ENCODE data around the gene GPR31.
"Not testable (repeated sequence)": the region's sequence is repeated elsewhere in the genome, so short reads cannot be mapped to it uniquely, and the experiment has no call there.

The GPR31 gene, protein sequence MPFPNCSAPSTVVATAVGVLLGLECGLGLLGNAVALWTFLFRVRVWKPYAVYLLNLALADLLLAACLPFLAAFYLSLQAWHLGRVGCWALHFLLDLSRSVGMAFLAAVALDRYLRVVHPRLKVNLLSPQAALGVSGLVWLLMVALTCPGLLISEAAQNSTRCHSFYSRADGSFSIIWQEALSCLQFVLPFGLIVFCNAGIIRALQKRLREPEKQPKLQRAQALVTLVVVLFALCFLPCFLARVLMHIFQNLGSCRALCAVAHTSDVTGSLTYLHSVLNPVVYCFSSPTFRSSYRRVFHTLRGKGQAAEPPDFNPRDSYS

DNA sequence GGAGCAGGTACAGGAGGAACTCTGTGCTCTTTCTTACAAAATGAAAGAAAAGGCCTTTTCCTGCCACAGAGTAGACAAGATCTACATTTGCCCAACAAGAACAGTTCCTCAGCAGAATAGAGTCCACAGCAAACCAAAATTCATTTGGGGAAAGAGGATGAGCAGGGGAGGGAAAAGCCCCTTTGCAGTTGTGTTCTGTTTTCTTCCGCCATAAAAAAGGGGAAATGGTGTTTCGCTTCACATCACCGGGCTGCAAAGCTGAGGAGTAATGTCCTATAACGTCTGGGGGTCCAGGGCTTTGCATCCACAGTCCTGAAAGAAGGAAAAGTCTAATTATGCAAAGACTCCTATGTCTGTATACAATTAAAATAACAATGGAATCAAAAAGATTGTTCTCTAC is at the start of gene GPR31:
TSS of gene GPR31 (minus strand) at position 118 of the 400 bp plus-strand sequence. CDS start 149 bp downstream, outside the sequence.
- TF ChIP-seq MYC (IDR thresholded peaks at IDR 0.05; ENCODE audit: low read depth, low read length) (no peak), POLR2A (IDR thresholded peaks at IDR 0.05; ENCODE audit: extremely low read depth, insufficient read length) (no peak)
- TF ChIP-seq, protein P1, sequence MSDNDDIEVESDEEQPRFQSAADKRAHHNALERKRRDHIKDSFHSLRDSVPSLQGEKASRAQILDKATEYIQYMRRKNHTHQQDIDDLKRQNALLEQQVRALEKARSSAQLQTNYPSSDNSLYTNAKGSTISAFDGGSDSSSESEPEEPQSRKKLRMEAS (IDR thresholded peaks at IDR 0.05; ENCODE audit: low read depth, low read length) = no peak
- TF ChIP-seq, protein P2, sequence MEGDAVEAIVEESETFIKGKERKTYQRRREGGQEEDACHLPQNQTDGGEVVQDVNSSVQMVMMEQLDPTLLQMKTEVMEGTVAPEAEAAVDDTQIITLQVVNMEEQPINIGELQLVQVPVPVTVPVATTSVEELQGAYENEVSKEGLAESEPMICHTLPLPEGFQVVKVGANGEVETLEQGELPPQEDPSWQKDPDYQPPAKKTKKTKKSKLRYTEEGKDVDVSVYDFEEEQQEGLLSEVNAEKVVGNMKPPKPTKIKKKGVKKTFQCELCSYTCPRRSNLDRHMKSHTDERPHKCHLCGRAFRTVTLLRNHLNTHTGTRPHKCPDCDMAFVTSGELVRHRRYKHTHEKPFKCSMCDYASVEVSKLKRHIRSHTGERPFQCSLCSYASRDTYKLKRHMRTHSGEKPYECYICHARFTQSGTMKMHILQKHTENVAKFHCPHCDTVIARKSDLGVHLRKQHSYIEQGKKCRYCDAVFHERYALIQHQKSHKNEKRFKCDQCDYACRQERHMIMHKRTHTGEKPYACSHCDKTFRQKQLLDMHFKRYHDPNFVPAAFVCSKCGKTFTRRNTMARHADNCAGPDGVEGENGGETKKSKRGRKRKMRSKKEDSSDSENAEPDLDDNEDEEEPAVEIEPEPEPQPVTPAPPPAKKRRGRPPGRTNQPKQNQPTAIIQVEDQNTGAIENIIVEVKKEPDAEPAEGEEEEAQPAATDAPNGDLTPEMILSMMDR (IDR thresholded peaks at IDR 0.05; ENCODE audit: low read depth, low read length) = no peak
- no peak within 1 kb of the TSS for H3K4me3 ChIP-seq (ENCODE audit: low read depth, low read length)
- no peak for DNase-seq (ENCODE audit: low read depth)

DNA sequence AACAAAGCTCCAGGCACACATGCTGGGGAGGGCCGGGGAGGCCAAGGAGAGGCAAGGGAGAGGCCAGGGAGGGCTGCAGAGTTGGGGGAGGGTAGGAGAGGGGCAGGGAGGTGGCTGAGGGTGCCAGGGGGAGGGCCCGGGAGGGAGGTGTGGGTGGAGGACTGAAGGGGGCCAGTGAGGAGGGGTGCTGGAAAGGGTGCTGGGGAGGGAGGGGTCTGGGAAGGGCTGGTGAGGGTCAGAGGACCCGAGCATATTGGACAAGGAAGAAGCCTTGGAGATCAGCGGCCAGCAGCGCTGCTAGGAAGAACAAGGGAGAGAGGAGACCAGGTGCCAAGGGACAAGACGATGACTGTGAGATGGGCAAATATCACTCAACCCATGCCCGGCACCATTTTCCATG is 49.7 kb upstream of the GPR31 start:
- TF ChIP-seq, protein P1 (IDR thresholded peaks at IDR 0.05; ENCODE audit: low read depth, low read length) = no peak
- TF ChIP-seq, protein P2 (IDR thresholded peaks at IDR 0.05; ENCODE audit: low read depth, low read length) = no peak
- no peak for TF ChIP-seq POLR2A (IDR thresholded peaks at IDR 0.05; ENCODE audit: extremely low read depth, insufficient read length)
- no peak for DNase-seq (ENCODE audit: low read depth)
- H3K4me3 ChIP-seq (ENCODE audit: low read depth, low read length) = no peak overlapping the region

DNA sequence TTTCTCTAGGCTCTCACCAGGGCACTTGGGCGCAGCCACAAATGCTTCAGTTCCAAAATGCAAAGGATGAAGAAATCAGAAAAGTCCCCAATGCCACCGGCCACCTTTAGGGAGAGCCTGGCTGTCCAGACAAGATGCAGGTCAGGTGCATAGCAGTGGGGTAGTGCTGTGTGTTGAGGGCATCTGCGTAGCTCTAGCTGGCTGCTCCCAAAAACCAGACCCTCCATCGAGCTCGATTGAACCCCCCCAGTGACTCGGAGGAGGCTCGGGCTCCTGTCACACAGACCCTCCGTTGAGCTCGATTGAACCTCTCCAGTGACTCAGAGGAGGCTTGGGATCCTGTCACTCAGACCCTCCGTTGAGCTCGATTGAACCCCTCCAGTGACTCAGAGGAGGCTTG is 47.5 kb upstream of the GPR31 start:
- DNase-seq (ENCODE audit: low read depth) = not testable (repeated sequence)

DNA sequence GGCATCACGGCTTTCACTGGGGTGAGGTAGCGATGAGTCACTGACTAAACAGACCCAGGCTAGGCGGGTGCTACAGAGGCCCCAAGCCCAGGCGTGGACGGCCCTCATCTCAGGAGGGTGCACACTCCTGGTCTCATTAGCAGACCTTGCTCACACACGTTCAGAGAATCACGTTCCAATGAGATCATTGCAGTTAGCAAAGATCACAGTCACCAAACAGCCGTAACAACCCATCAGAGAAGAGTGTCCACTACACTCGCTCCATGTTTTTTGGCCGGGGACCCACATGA is 46.2 kb upstream of the GPR31 start:
- not testable (repeated sequence) for DNase-seq (ENCODE audit: low read depth); H3K4me3 ChIP-seq (ENCODE audit: low read depth, low read length)

More for the DNA sequence above, 47.5 kb upstream of the GPR31 start:
- H3K4me3 ChIP-seq (ENCODE audit: low read depth, low read length) = not testable (repeated sequence)

DNA sequence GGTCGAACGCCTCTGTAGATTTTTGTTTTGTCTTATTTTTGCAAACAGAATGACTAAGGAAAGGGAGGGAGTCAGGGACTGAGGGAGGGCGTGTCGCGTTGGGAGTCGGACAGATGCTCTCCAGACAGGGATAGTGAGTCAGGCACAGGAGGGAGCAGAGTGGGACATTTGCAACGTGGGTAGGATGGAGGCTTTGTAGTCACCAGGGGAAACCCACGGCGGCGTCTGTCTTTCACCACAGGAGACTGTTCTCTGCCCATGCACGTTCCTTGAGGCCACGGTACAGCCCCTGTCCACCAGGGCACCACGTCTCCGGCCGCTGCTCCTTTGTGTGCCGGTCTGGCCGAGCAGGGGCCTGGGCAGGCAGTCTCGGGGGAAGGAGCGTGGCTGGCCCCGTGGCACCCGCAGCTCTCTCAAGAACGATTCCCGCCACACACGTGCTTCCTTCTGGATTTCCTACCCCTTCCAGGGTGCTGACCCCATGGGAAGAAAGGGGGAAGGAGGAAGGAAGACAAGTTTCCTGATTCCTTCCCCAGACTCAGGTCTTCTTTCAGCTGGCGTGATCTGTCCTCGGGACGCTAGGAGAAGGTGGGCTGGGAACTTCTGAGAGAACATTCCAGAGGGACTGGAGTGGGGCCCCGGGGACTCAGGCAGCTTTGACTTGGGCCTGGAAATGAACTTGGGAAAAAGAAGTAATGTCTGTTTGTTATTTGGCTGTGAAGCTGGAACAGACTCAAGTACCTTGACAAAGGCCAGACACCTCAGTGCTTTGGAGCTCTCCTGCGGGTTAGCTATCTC is 45.7 kb upstream of the GPR31 start:
- DNase-seq (ENCODE audit: low read depth); H3K4me3 ChIP-seq (ENCODE audit: low read depth, low read length): not testable (repeated sequence)

DNA sequence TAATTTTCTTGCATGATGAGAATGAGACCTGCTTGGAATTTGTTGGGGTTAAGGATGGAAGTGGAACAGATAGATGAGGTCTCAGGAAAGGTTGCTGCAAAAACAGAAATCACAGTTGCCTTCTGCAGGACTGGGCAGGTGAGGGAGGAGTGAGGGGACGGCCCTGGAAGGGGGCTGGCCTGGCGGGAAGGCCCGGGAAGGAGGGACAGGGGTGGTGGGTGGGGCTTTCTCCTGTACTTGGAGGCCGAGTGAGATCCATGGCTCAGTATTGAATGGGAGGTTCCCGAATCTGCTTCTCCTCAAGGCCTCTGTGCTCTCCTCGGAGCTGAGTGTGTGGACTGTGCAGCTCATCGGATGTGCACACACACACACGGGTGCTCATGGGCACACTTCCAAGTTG is 44.8 kb upstream of the GPR31 start:
- not testable (repeated sequence) for DNase-seq (ENCODE audit: low read depth); H3K4me3 ChIP-seq (ENCODE audit: low read depth, low read length)

DNA sequence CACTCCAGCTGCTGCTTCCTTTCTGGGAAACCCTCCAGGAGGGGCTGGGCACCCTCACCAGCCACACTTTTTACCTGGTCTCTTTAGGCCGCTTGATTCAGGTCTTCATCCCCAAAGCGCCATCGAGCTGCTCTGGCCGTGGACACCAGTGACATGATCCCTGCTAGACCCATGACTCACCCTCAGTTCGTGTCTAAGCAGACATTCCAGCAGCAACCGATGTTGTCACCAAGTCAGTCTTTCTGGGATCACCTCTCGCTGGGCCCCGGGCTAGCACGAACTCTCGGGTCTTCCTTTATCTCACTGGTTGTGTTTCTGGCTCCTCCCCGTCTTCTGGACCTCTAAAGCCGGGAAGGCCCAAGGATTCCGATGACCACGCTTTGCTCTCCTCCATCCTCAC is 43.0 kb upstream of the GPR31 start:
- no peak overlapping the region for H3K4me3 ChIP-seq (ENCODE audit: low read depth, low read length)
- TF ChIP-seq POLR2A (IDR thresholded peaks at IDR 0.05; ENCODE audit: extremely low read depth, insufficient read length) = no peak
- TF ChIP-seq, protein P1 (IDR thresholded peaks at IDR 0.05; ENCODE audit: low read depth, low read length) = no peak
- TF ChIP-seq MYC (IDR thresholded peaks at IDR 0.05; ENCODE audit: low read depth, low read length) = no peak
- TF ChIP-seq, protein P2 (IDR thresholded peaks at IDR 0.05; ENCODE audit: low read depth, low read length) = no peak
- no peak for DNase-seq (ENCODE audit: low read depth)

DNA sequence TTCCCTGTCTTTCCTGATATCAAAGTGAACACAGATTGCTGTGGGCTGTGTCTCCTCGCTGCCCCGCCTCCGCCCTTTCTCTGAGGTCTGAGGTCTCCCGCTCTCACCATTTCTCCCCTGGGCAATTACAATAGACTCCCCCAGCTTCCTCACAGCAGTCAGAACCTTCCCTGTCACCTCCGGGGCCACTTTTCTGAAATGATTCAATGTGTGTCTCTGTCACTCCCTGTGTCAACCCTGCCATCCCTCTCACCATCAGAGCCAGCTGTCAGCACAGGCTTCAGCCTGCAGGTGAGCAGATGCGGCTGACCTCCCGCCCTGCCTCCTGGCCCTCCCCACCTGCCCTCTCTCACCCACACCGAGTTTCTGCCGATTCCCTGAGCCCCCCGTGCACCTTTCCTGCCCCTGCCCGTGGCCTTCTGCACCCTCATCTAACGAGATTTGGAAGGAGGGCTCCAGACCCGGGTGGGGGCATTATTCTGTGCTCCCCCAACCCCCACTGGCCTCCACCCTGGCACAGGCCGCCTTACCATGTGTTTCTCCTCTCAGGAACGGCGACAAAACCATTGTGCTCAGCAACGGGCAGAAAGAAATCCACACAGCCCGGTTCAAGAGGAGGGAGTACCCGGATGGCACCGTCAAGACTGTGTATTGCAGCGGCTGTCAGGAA is 38.3 kb upstream of the GPR31 start:
- not testable (repeated sequence) for H3K4me3 ChIP-seq (ENCODE audit: low read depth, low read length); DNase-seq (ENCODE audit: low read depth)

DNA sequence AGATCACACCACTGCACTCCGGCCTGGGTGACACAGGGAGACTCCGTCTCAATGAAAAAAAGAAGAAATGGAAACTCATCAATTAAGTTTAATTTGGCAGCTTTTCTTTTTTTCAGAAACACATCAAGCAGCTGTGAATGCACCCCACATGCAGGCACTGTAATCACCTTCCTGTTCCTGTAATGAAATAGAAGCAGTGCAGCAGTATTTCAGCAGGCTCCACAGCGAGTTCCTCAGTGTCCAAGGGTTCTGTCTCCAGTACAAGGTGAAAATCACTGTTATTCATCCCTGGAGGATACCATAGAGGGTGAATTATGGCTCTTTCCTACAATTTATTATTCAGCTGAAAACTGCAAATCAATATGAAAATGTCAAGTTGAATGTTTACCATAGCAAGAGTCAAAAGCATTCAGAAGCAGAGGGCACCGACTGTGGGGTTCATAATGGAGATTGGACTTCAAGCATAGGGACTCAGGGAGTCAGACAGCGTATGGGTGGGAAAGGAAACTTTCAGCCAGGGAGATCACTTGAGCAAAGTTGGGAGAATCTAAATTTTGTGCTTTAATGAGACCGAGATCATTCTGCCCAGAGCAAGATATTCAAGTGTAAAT is 35.8 kb upstream of the GPR31 start:
- DNase-seq (ENCODE audit: low read depth); H3K4me3 ChIP-seq (ENCODE audit: low read depth, low read length): not testable (repeated sequence)

DNA sequence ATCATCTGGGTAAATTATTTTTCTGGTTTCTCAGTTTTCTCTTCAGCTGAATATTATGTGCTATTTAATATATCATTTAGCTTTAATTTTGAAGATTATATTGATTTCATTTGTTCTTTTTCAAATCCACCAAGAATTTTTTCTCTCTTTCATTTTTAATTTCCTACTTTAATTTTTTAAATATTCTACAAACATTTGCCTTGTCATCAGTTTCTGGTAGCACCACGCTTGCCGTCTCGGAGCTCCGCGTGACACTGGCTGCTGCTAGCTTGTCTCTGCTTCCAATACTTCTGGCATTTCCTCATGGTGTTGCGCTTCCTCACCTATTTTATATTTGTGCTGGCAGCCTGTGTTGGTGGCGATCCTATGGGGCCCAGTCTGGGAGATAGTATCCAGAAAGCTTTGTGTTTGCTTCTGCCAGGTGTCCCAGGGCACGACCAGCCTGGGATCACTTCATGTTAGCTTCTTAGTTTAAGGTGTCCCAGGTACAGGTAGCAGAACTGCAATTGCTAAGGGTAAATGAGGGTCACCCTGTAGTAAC is 33.3 kb upstream of the GPR31 start:
- not testable (repeated sequence) for H3K4me3 ChIP-seq (ENCODE audit: low read depth, low read length); DNase-seq (ENCODE audit: low read depth)

DNA sequence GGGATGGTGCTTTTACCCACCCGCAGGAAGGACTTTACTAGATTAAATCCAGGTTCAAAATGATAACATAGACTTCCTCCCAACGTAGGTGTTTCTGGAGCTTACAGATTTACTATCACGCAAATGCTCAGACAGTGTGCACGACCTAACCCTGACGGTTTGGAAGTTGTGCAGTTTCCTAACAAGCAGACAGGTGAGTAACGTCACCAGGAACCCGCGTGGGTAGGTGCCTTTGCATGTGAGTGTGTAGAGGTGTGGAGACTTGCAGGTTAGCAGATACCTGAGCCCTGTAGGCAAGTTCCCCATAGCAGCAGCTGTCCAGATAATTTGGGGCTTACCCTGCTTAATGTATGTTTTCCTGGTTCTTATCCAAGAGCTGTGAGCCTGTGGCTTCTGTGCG is 29.5 kb upstream of the GPR31 start:
- H3K4me3 ChIP-seq (ENCODE audit: low read depth, low read length) = not testable (repeated sequence)

DNA sequence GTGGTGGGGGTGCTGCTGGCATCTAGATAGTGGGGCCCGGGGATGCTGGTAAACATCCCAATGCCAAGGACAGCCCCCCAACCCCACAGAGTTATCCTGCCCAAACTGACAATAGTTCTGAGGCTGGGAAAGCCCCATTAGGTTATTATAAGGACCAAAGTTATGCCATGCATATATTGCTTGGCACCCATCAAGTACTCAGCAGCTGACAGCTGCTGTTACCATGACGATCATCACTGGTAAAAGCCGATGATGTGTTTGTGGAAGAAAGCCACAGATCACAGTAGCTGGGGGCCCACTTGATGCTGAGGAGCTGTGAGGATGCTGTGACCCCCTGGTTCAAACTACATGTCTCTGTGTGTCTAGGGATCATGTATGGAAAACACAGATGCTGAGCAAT is 27.3 kb upstream of the GPR31 start:
- DNase-seq (ENCODE audit: low read depth); H3K4me3 ChIP-seq (ENCODE audit: low read depth, low read length): not testable (repeated sequence)

More for the DNA sequence above, 29.5 kb upstream of the GPR31 start:
- not testable (repeated sequence) for DNase-seq (ENCODE audit: low read depth)

Data from NB4 (cell line).